Activated gamma-delta T cell treated with anti-CD3 and anti-CD28 coated beads, Interleukin-2, amount 50 U/mL, for 16 hours (primary cell): ENCODE measurements around the gene ARL6IP5.
A peak's percentile ranks its signal among the peaks of the same experiment; 100 is the strongest.

ENCODE experiments used
- DNase-seq: peaks from one replicate; pipeline ENCODE4 v3.0.0-alpha.2; 2020; ENCODE audit warnings: low read depth

Gene ARL6IP5

GRCh38 chr3:69116897-69117296 is 32.2 kb downstream of the ARL6IP5 start:
- DNase-seq: no peak

GRCh38 chr3:69118555-69118954 is 33.8 kb downstream of the ARL6IP5 start:
- DNase-seq: no peak

GRCh38 chr3:69119138-69119537 is 34.4 kb downstream of the ARL6IP5 start:
- no peak for DNase-seq

- no peak for DNase-seq
These were observed 34.9 kb downstream of the ARL6IP5 start for GRCh38 chr3:69119681-69120080.

GRCh38 chr3:69120879-69121464 is 36.2 kb downstream of the ARL6IP5 start:
- peak; percentile 79 for DNase-seq

- no peak for DNase-seq
These were observed 36.8 kb downstream of the ARL6IP5 start for GRCh38 chr3:69121513-69121912.

- no peak for DNase-seq
These were observed 37.2 kb downstream of the ARL6IP5 start for GRCh38 chr3:69121950-69122349.

- no peak for DNase-seq
These were observed 37.7 kb downstream of the ARL6IP5 start, which contains the start of gene LMOD3 for GRCh38 chr3:69122403-69122802. LMOD3 (minus strand) TSS chr3:69122595; CDS start chr3:69122386, 209 bp downstream.

- no peak for DNase-seq
These were observed 41.5 kb downstream of the ARL6IP5 start for GRCh38 chr3:69126216-69126615.

- no peak for DNase-seq
These were observed 42.3 kb downstream of the ARL6IP5 start for GRCh38 chr3:69126999-69127398.

- no peak for DNase-seq
These were observed 43.8 kb downstream of the ARL6IP5 start for GRCh38 chr3:69128509-69128908.

- no peak for DNase-seq
These were observed 44.8 kb downstream of the ARL6IP5 start for GRCh38 chr3:69129531-69129930.

- DNase-seq: no peak
These were observed 46.0 kb downstream of the ARL6IP5 start for GRCh38 chr3:69130689-69131088.

- no peak for DNase-seq
These were observed 52.3 kb downstream of the ARL6IP5 start for GRCh38 chr3:69137005-69137404.

GRCh38 chr3:69137412-69137811 is 52.7 kb downstream of the ARL6IP5 start:
- no peak for DNase-seq

- no peak for DNase-seq
These were observed 56.6 kb downstream of the ARL6IP5 start for GRCh38 chr3:69141313-69141712.

GRCh38 chr3:69142090-69142489 is 57.4 kb downstream of the ARL6IP5 start:
- no peak for DNase-seq

GRCh38 chr3:69142797-69143454 is 58.2 kb downstream of the ARL6IP5 start:
- no peak for DNase-seq

- no peak for DNase-seq
These were observed 58.9 kb downstream of the ARL6IP5 start for GRCh38 chr3:69143612-69144011.

GRCh38 chr3:69144631-69145245 is 60.0 kb downstream of the ARL6IP5 start:
- no peak for DNase-seq

- DNase-seq: no peak
These were observed 61.0 kb downstream of the ARL6IP5 start for GRCh38 chr3:69145688-69146087.

GRCh38 chr3:69149586-69149985 is 64.8 kb downstream of the ARL6IP5 start:
- no peak for DNase-seq
